Body of pancreas (tissue), 4 donors: ENCODE results near the gene KRT81. TPM values are rescaled to one million over a fixed set of nuclear protein-coding genes. Genes with fewer than 3 reads are reported as not detected.

Experiments
- ATAC-seq: fragments of 150-250 bp; one replicate; pipeline ENCODE4 v1.9.1; 2016
- DNase-seq, 4 donors: peaks; one replicate each; pipeline ENCODE4 v3.0.0-alpha.2; 2019
- H3K27ac ChIP-seq, 4 donors: fragments of 200-600 bp; sonication (generic); 1 replicate in 3 of 4; 2 replicates in 1 of 4; pipeline versions ENCODE4 v1.5.1 to v1.6.1; 2016 to 2019; ENCODE audit warnings: mild to moderate bottlenecking in 1 of 4, mixed read lengths in 1 of 4, moderate library complexity in 1 of 4
- H3K27me3 ChIP-seq, 2 donors: fragments of 200-600 bp; sonication (generic); one replicate each; pipeline ENCODE4 v1.6.0; 2016; ENCODE audit warnings: mild to moderate bottlenecking in 1 of 2
- H3K36me3 ChIP-seq, 2 donors: fragments of 200-600 bp; sonication (generic); replicated peaks in 1 of 2; 2 replicates each; pipeline ENCODE4 v1.5.1; 2016; ENCODE audit warnings: low read depth in 2 of 2; ENCODE audit not compliant: insufficient read depth in 1 of 2
- H3K4me1 ChIP-seq: fragments of 200-600 bp; sonication (generic); one replicate; pipeline ENCODE4 v1.6.0; 2016
- H3K4me3 ChIP-seq, 2 donors: fragments of 200-600 bp; sonication (generic); 1 replicate in 1 of 2; 2 replicates in 1 of 2; pipeline ENCODE4 v1.5.1; 2016 to 2019
- H3K9me3 ChIP-seq, 3 donors: fragments of 200-600 bp; sonication (generic); 1 replicate in 2 of 3; 2 replicates in 1 of 3; pipeline ENCODE4 v1.5.1; 2016
- POLR2A ChIP-seq, 3 donors: fragments of 450-650 bp; IDR thresholded peaks; one replicate each; pipeline ENCODE4 v1.6.1; 2016; ENCODE audit warnings: antibody characterized with exemption in 3 of 3, mild to moderate bottlenecking in 2 of 3
- WGBS, 2 donors: methylation state at CpG; one replicate each; pipeline ENCODE4 v1.1.5; 2017; 5-methylcytosine and 5-hydroxymethylcytosine counted together
- intact Hi-C: fragments of 100-400 bp; cut with DNase I; formaldehyde crosslinking; loops from one replicate; pipeline ENCODE4 v1.15.1; 2023
- total RNA-seq, 2 donors: library from RNA; depleted of rRNA; stranded (reverse); fragments of >200 nt; gene quantifications; one replicate each; pipeline ENCODE4 v1.1.0, GENCODE V29; 2016
- TF ChIP-seq, protein P1 (sequence below), 7 experiments: fragments of 450-650 bp in 4 of 7; fragments of 200-600 bp in 3 of 7; sonication (generic) in 3 of 7; IDR thresholded peaks; one replicate each; pipeline ENCODE4 v1.5.1; 2016 to 2019; ENCODE audit warnings: antibody characterized with exemption in 7 of 7

KRT81 gene
- total RNA-seq, 2 donors from 2014 or later, result not detected

DNA sequence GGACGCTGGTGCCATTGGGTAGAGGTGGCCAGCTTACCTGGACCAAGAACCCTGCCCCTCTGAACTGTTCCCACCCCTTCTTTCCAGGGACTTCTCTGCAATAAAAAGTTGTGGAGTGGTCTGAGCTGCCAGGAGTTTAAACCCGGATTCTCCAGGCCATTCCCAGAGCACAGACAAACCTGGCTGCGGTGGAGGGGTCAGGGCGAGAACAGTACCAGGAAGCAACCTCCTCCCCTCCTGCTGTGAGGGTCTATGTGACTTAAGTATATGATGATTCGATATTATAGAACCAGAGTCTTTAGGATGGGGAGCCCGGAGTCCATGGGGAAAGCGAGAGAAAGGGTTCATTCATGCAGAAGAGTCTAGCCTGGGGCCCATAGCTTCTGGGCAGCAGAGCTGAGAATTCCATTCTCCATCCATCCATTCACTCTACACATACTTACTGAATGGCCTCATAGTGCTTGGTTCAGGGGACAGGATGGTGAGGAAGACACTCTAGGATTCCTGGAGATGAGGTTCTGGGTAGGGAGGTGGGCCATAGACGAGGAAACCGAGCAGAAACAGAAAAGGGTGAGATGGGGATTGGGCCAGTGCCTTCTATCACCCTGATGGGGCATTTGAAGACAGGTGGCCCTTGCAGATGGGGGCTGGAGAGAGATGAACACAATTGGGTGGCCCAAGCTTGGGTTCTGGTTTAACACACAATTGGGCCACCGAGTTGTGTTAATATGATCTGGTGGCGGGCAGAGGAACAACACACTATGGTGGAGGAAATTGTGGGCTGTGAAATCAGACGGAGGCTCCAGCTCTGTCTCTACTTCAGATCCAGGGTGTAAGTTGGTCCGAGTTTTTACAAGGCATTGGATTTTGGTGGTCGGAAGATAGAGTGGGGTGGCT, 11.7 kb downstream of the KRT81 start:
- DNase-seq, result no peak
- Histone ChIP-seq H3K4me3 (no peak overlapping the region), H3K27ac (peak overlapping the region; percentile 58 to 82 (median 78)), H3K36me3 (no peaks in the 10 kb centered on the region), H3K9me3 (no peaks in the 10 kb centered on the region), H3K27me3 (no peaks in the 10 kb centered on the region), H3K4me1 (peaks cover 48% of the 10 kb centered on the region)
- ATAC-seq, result no peak
- 77 to 80% methylated on average over 14 of the region's 14 CpGs for WGBS, 2 donors
- intact Hi-C loops, result no loop called here
- no peak for TF ChIP-seq POLR2A (IDR thresholded peaks at IDR 0.05)
- TF ChIP-seq, protein P1, sequence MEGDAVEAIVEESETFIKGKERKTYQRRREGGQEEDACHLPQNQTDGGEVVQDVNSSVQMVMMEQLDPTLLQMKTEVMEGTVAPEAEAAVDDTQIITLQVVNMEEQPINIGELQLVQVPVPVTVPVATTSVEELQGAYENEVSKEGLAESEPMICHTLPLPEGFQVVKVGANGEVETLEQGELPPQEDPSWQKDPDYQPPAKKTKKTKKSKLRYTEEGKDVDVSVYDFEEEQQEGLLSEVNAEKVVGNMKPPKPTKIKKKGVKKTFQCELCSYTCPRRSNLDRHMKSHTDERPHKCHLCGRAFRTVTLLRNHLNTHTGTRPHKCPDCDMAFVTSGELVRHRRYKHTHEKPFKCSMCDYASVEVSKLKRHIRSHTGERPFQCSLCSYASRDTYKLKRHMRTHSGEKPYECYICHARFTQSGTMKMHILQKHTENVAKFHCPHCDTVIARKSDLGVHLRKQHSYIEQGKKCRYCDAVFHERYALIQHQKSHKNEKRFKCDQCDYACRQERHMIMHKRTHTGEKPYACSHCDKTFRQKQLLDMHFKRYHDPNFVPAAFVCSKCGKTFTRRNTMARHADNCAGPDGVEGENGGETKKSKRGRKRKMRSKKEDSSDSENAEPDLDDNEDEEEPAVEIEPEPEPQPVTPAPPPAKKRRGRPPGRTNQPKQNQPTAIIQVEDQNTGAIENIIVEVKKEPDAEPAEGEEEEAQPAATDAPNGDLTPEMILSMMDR (IDR thresholded peaks at IDR 0.05), result no peak

DNA sequence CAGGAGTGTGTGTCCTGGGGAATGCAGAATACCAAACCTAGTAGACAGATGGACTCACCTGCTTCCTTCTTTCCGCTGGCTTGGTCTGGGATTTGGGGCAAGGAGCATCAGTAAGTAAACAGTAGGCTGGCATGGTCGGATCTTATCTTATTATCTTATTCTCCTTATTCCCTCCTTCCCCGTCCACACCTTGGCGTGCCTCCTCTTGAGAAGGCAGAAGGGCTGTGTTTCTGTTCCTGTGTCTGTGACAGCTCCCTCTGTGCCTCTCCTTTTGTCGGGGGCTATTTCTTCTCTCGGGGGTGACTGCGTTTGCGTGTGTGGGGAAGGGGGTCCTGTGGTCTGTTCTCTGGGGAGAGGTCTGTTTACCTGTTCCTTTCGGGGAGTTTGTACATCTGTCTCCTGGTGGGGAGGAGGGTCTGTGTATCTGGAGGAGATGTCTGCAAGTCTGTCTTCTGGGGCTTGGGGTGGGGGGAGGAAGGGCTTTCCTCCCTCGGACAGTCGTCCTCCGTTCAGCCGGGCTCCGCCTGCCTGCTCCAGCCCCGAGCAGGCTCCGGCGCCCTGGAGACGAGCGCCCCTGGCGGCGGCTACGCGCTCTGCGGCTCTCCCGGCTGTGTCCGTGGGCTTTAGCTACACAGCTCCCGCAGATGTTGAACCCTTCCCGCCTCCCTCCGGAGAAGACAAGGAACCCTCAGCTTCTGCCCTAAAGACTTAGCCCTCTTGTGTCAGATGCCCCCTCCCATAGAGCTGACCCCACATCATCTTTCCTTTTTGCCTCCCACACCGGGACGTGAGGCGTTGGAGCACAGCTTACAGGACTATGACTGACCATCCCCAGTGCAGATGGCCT, 12.5 kb downstream of the KRT81 start:
- ATAC-seq (peak; percentile 81), DNase-seq (peak; percentile 79 to 88 (median 87))
- Histone ChIP-seq H3K4me1 (peaks cover 48% of the 10 kb centered on the region), H3K36me3 (no peaks in the 10 kb centered on the region), H3K27ac (peak overlapping the region; percentile 58 to 82 (median 78)), H3K27me3 (no peaks in the 10 kb centered on the region), H3K4me3 (no peak overlapping the region), H3K9me3 (no peaks in the 10 kb centered on the region)
- 16 to 31% methylated on average over 19 to 32 of the region's 32 CpGs for WGBS, 2 donors
- TF ChIP-seq, protein P1 (IDR thresholded peaks at IDR 0.05), result peak; percentile 82 to 99 (median 98)
- TF ChIP-seq POLR2A (IDR thresholded peaks at IDR 0.05), result peak in 1 of 3 donors; percentile 25
- intact Hi-C loops, result no loop called here

DNA sequence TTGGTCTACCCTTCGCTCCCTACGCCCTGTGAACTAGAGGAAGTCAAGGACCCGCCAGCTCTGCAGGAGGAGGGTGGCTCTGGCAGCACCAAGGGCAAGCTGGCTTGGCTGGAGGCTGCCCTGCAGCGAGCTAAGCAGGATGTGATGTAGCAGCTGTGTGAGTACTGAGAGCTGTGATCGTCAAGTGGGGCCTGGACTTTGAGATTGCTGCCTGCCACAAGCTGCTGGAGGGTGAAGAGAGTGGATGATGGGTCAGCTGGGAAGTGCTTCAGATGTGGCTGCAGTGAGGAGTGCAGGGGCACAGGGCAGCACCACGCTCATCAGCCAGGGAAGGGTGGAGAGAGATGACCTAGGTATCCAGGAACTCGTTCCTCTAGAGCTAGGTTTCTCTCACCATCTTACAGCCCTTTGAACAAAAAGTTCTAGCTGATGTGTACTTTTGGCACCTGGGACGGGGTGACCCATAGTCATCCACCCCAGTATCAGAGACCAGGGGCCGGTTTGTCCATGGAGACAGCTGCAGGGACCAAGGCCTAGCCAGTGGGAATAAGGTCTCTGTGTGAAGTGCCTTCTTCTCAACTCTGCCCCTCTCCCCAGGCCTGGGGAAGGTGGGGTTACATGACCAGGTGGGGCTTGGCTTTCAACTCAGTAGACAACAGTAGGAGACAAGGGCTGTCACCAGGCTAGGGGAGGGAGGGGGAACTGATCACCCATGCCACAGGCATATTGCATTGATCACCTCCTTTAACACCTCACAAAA, 13.7 kb downstream of the KRT81 start:
- no peaks in the 10 kb centered on the region for H3K36me3 ChIP-seq
- H3K4me3 ChIP-seq, result no peak overlapping the region
- H3K9me3 ChIP-seq, result no peaks in the 10 kb centered on the region
- H3K4me1 ChIP-seq, result peaks cover 48% of the 10 kb centered on the region
- 41 to 86% methylated on average over 7 to 9 of the region's 9 CpGs for WGBS, 2 donors
- H3K27ac ChIP-seq, result peak overlapping the region in 2 of 4 donors; percentile 33 to 82
- peak in 1 of 3 donors; percentile 33 for TF ChIP-seq POLR2A (IDR thresholded peaks at IDR 0.05)
- TF ChIP-seq, protein P1 (IDR thresholded peaks at IDR 0.05), result no peak
- intact Hi-C loops, result no loop called here
- DNase-seq, result peak in 3 of 4 donors; percentile 42 to 72 (median 66)
- no peaks in the 10 kb centered on the region for H3K27me3 ChIP-seq
- ATAC-seq, result peak; percentile 49

DNA sequence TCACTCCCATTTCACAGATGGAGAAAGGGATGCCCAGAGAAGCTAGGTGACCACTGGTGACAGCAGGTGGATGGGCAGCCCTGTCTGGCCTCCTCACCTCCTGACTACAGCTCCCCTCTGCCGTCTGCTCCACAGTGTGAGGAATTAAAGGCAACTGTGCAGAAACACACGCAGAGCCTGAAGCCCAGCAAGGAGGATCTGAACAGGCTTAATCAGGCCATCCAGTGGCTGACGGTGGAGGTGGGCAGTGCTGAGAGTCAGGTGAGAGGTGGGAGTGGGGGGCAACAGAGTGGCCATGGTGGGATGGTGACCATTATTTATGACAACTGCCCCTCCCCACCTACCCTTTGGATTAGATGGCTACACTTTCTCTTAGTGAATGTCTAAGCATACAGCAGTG, 15.6 kb downstream of the KRT81 start:
- no peak for DNase-seq

More for the DNA sequence above, 15.6 kb downstream of the KRT81 start:
- 84 to 87% methylated on average over 3 of the region's 3 CpGs for WGBS, 2 donors
- ATAC-seq, result no peak
- Histone ChIP-seq H3K36me3 (no peaks in the 10 kb centered on the region), H3K9me3 (no peaks in the 10 kb centered on the region), H3K4me1 (peaks cover 41% of the 10 kb centered on the region), H3K27ac (no peak overlapping the region), H3K4me3 (no peak overlapping the region), H3K27me3 (no peaks in the 10 kb centered on the region)
- TF ChIP-seq, protein P1 (IDR thresholded peaks at IDR 0.05), result no peak
- no peak for TF ChIP-seq POLR2A (IDR thresholded peaks at IDR 0.05)
- intact Hi-C loops, result no loop called here
